ENCODE data around the gene PDZD8. TPM values are rescaled to one million over a fixed set of nuclear protein-coding genes. Genes with fewer than 3 reads are reported as not detected.

The PDZD8 gene
- polyA plus RNA-seq, 1 experiment = 33.2 TPM

DNA sequence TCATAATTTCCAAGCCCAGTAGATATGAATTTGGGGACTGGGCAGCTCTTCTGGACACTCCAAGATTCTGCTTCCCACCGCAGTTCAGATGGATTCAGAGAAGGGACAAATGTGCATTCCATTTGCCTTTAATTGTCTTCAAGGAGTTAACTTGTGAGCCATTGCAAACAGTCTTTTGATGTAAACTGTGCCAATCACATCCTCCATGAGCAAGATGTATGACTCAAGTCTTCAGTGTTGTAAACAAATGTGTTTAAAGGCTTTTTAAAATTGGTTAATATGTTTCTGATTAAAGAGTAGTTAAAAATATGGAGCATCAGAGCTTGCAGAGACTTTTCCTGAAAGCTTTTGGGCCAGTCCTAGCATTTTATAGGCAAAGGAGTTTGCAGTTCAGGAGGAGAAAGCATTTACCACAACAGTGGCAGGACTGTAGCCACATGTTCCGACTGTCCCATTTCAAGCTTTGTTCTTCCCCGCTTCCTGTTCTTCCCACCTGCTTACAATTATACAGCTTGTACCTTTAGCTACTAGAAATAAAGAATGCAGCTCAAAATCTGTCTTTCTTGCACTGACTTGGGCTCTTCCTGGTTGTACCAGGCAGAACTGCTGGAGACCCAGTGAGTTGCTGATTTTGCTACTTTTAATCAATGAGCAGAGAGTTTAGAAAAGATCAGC lies 128.1 kb downstream of the PDZD8 start:
- POLR2A ChIA-PET = no interaction called here
- DNase-seq (ENCODE audit: low read depth, low spot score) = no peak
- no peaks in the 10 kb centered on the region for H3K9me3 ChIP-seq (ENCODE audit: control insufficient read depth, insufficient read depth, low read length)
- CTCF ChIA-PET = interaction anchor here (1.0 to 1.3 kb wide), 2 partner anchors 30 to 31 kb away, joined by 4 to 11 read pairs; no protein-coding TSS in a partner anchor
- no peak for TF ChIP-seq CTCF (IDR thresholded peaks at IDR 0.05; ENCODE audit: low read depth, low read length)
- H3K27ac ChIP-seq (ENCODE audit: low read depth, low read length) = no peak overlapping the region
- H3K27me3 ChIP-seq (ENCODE audit: control insufficient read depth, insufficient read depth, low read length) = no peaks in the 10 kb centered on the region
- H3K4me3 ChIP-seq (ENCODE audit: low read depth, low read length) = no peak overlapping the region

DNA sequence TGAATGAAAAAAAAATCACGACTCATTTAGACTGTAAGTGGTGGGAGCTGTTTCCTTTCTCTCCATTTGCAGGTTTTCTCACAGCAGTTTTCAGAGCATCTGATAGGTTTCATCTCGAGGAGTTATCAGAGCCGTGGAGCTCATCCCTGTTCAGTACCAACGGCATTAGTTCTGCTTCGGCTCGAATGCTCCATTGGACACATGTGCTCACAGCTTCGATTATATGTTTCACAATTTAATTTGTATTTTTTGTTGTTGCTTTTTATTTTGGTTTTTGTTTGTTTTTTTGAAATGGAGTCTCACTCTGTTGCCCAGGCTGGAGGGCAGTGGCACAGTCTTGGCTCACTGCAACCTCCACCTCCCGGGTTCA lies 132.8 kb downstream of the PDZD8 start:
- CTCF ChIA-PET = no interaction called here

DNA sequence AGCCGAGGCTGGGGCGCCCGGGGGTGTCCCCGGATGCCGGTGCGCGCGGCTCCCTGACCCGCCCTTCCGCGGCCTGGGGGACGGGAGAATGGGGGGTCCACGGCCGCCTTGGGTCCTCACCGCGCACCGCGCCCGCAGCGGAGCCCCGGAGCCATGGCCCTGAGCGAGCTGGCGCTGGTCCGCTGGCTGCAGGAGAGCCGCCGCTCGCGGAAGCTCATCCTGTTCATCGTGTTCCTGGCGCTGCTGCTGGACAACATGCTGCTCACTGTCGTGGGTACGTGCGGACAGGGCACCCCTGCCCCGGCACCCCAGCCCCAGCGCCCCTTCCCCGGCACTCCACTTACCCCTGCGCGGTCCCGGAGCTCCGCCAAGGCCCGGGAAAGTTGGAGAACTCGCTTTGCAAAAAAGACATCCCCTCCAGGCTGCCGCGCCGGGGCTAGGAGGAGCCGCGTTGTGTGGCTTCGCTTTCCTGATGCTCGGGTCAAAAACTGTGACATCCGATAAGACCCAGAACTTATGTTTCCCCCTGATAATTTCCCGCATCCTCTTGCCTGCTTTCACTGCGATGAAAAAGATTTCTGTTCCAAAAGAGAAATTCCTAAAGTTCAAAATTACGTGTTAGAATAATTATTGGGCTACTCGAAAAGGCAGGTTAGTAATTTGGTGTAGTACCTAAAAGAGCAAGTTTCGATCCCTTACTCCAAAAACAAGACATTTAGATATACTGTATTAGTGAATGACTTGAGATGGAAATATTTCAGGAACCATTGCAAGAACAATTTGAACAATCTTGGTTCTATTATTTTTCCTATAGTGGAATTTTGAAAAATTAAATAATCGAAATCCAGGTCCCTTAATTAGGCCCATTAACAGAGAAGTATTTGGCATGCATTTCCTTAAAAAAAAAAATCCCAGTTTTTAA lies 133.4 kb downstream of the PDZD8 start:
- peaks cover 21% of the 10 kb centered on the region for H3K27me3 ChIP-seq (ENCODE audit: control insufficient read depth, insufficient read depth, low read length)
- no peak overlapping the region for H3K4me3 ChIP-seq (ENCODE audit: low read depth, low read length)
- CTCF ChIA-PET = no interaction called here
- no peak overlapping the region for H3K27ac ChIP-seq (ENCODE audit: low read depth, low read length)
- no peak for TF ChIP-seq CTCF (IDR thresholded peaks at IDR 0.05; ENCODE audit: low read depth, low read length)
- no peaks in the 10 kb centered on the region for H3K9me3 ChIP-seq (ENCODE audit: control insufficient read depth, insufficient read depth, low read length)
- no peak for DNase-seq (ENCODE audit: low read depth, low spot score)
- POLR2A ChIA-PET = no interaction called here

More for the DNA sequence above, 132.8 kb downstream of the PDZD8 start:
- no peak for TF ChIP-seq CTCF (IDR thresholded peaks at IDR 0.05; ENCODE audit: low read depth, low read length)
- peaks cover 21% of the 10 kb centered on the region for H3K27me3 ChIP-seq (ENCODE audit: control insufficient read depth, insufficient read depth, low read length)
- H3K4me3 ChIP-seq (ENCODE audit: low read depth, low read length) = no peak overlapping the region
- POLR2A ChIA-PET = no interaction called here
- no peaks in the 10 kb centered on the region for H3K9me3 ChIP-seq (ENCODE audit: control insufficient read depth, insufficient read depth, low read length)
- no peak for DNase-seq (ENCODE audit: low read depth, low spot score)
- no peak overlapping the region for H3K27ac ChIP-seq (ENCODE audit: low read depth, low read length)

DNA sequence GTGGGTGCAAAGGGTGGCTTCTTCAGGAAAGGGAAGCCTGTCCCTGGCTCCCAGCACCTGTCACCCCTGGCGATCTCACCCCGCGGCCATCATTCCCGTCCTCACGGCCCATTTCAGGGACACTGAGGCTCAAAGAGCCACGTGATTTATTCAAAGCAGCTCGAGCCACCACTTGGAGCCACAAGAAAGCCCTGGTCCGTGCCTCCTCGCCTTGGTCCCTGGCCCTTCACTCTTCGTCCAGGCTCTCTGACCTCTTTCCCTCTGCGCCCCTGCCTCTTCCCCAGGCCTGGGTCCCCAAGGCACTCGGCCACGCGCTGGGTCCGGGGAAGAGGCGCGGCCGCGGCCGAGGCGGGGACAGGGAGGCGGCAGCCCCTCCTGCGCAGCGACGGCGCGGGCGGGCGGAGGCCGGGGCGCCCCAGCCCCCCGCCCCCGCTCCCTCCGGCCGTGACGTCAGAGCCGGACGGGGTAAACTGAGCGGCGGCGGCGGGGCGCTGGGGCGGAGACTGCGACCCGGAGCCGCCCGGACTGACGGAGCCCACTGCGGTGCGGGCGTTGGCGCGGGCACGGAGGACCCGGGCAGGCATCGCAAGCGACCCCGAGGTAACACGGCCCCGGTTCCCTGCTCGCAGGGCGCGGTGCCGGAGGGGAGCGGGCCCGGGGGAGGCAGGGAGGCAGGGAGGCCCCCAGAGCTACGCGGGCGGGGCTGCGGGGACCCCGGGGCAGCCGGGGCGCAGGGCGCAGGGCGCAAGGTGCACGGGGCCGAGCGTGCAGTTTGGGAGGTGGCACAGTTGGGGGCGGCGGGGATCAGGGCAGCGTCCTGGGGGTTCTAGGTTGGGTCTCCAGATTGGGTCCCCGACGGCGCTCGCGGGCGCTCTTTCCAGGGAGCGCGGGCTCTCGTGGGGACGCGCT lies 134.4 kb downstream of the PDZD8 start, which contains the start of gene SLC18A2:
SLC18A2 (plus strand) TSS at position 494 of the 909 bp plus-strand sequence. CDS start 580 bp downstream, outside the sequence.
- no peak for TF ChIP-seq CTCF (IDR thresholded peaks at IDR 0.05; ENCODE audit: low read depth, low read length)
- H3K27ac ChIP-seq (ENCODE audit: low read depth, low read length) = no peak within 1 kb of the TSS
- no peak within 1 kb of the TSS for H3K4me3 ChIP-seq (ENCODE audit: low read depth, low read length)
- H3K9me3 ChIP-seq (ENCODE audit: control insufficient read depth, insufficient read depth, low read length) = no peaks in the 10 kb centered on the region
- POLR2A ChIA-PET = no interaction called here
- H3K27me3 ChIP-seq (ENCODE audit: control insufficient read depth, insufficient read depth, low read length) = peaks cover 21% of the 10 kb centered on the region
- CTCF ChIA-PET = no interaction called here
- no peak for DNase-seq (ENCODE audit: low read depth, low spot score)
